OCI-LY1 (cell line): ENCODE results near the gene RNASE8.

Experiments used
- H2AFZ ChIP-seq: fragments of 200-600 bp; sonication (generic), shearing (Covaris generic); 2 replicates; pipeline ENCODE4 v1.6.0; 2014; ENCODE audit warnings: antibody characterized with exemption, mild to moderate bottlenecking, low read length
- H3F3A ChIP-seq: fragments of 200-600 bp; sonication (generic), shearing (Covaris generic); 2 replicates; pipeline ENCODE4 v1.6.0; 2014; ENCODE audit warnings: mild to moderate bottlenecking, antibody characterized with exemption, low read length, moderate library complexity; ENCODE audit not compliant: insufficient read depth
- H3K27ac ChIP-seq: fragments of 200-600 bp; sonication (generic); 2 replicates; pipeline ENCODE4 v1.5.1; 2014; ENCODE audit warnings: low read length, mixed run types, mild to moderate bottlenecking, low read depth; ENCODE audit not compliant: poor library complexity, severe bottlenecking
- H3K27me3 ChIP-seq: fragments of 200-600 bp; sonication (generic); 2 replicates; pipeline ENCODE4 v1.6.0; 2014; ENCODE audit warnings: antibody characterized with exemption, mild to moderate bottlenecking, low read length, moderate library complexity; ENCODE audit not compliant: insufficient read depth
- H3K36me3 ChIP-seq: fragments of 200-600 bp; sonication (generic); 2 replicates; pipeline ENCODE4 v1.6.1; 2014; ENCODE audit warnings: mild to moderate bottlenecking, antibody characterized with exemption, low read length, moderate library complexity, mixed read lengths; ENCODE audit not compliant: insufficient read depth
- H3K4me1 ChIP-seq: fragments of 200-600 bp; sonication (generic); 2 replicates; pipeline ENCODE4 v1.5.1; 2014; ENCODE audit warnings: mild to moderate bottlenecking, low read length, moderate library complexity; ENCODE audit not compliant: insufficient read depth, severe bottlenecking
- H3K4me2 ChIP-seq: fragments of 200-600 bp; sonication (generic), shearing (Covaris generic); 2 replicates; pipeline ENCODE4 v1.6.1; 2014; ENCODE audit warnings: low read length
- H3K4me3 ChIP-seq: fragments of 200-600 bp; sonication (generic); 2 replicates; pipeline ENCODE4 v1.5.1; 2014; ENCODE audit warnings: low read length, low read depth, mild to moderate bottlenecking, mixed read lengths; ENCODE audit not compliant: poor library complexity, severe bottlenecking
- H3K79me2 ChIP-seq: fragments of 200-600 bp; shearing (Covaris generic); 2 replicates; pipeline ENCODE4 v1.6.1; 2016; ENCODE audit warnings: mixed run types, low read length, mixed read lengths; ENCODE audit not compliant: insufficient read depth
- H3K9ac ChIP-seq: fragments of 200-600 bp; sonication (generic), shearing (Covaris generic); 2 replicates; pipeline ENCODE4 v1.6.1; 2014; ENCODE audit warnings: mild to moderate bottlenecking, low read length, mixed read lengths
- H3K9me2 ChIP-seq: fragments of 200-600 bp; sonication (generic), shearing (Covaris generic); 2 replicates; pipeline ENCODE4 v1.6.1; 2014; ENCODE audit warnings: low read depth, mild to moderate bottlenecking, low read length, mixed read lengths
- H3K9me3 ChIP-seq: fragments of 200-600 bp; shearing (Covaris generic); 2 replicates; pipeline ENCODE4 v1.6.1; 2014; ENCODE audit warnings: low read length, mixed read lengths
- H4K20me1 ChIP-seq: fragments of 200-600 bp; sonication (generic), shearing (Covaris generic); 2 replicates; pipeline ENCODE4 v1.6.0; 2016; ENCODE audit warnings: mild to moderate bottlenecking, low read length; ENCODE audit not compliant: insufficient read depth
- EZH2 ChIP-seq: fragments of 200-600 bp; sonication (generic), shearing (Covaris generic); IDR thresholded peaks from 2 replicates; pipeline ENCODE4 v1.8.0; 2017; ENCODE audit warnings: borderline replicate concordance, mixed run types, mild to moderate bottlenecking, antibody characterized with exemption, low read length, moderate library complexity, mixed read lengths
- TF ChIP-seq, protein P1 (sequence below): fragments of 200-600 bp; sonication (generic), shearing (Covaris generic); IDR thresholded peaks from 2 replicates; pipeline ENCODE4 v1.5.1; 2017; ENCODE audit warnings: mild to moderate bottlenecking, antibody characterized with exemption, low read length, moderate library complexity, mixed read lengths

RNASE8 gene

GRCh38 chr14:21084396-21084795 lies 26.8 kb downstream of the RNASE8 start:
- Histone ChIP-seq H3K27ac (no peak overlapping the region), H3K79me2 (no peaks in the 10 kb centered on the region), H3K9ac (no peak overlapping the region), H3K4me2 (no peak overlapping the region), H3F3A (no peaks in the 10 kb centered on the region), H3K9me3 (no peaks in the 10 kb centered on the region), H3K4me1 (no peaks in the 10 kb centered on the region), H3K36me3 (no peaks in the 10 kb centered on the region), H3K4me3 (no peak overlapping the region), H2AFZ (no peak overlapping the region), H3K9me2 (no peaks in the 10 kb centered on the region), H4K20me1 (no peaks in the 10 kb centered on the region), H3K27me3 (peaks cover 9% of the 10 kb centered on the region; the same call in 1 of the 2 replicates)
- TF ChIP-seq, protein P1, sequence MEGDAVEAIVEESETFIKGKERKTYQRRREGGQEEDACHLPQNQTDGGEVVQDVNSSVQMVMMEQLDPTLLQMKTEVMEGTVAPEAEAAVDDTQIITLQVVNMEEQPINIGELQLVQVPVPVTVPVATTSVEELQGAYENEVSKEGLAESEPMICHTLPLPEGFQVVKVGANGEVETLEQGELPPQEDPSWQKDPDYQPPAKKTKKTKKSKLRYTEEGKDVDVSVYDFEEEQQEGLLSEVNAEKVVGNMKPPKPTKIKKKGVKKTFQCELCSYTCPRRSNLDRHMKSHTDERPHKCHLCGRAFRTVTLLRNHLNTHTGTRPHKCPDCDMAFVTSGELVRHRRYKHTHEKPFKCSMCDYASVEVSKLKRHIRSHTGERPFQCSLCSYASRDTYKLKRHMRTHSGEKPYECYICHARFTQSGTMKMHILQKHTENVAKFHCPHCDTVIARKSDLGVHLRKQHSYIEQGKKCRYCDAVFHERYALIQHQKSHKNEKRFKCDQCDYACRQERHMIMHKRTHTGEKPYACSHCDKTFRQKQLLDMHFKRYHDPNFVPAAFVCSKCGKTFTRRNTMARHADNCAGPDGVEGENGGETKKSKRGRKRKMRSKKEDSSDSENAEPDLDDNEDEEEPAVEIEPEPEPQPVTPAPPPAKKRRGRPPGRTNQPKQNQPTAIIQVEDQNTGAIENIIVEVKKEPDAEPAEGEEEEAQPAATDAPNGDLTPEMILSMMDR, result no peak
- TF ChIP-seq EZH2, result no peak

GRCh38 chr14:21084998-21085853 lies 27.6 kb downstream of the RNASE8 start:
- no peaks in the 10 kb centered on the region for H3K9me3 ChIP-seq
- no peaks in the 10 kb centered on the region for H3K4me1 ChIP-seq
- no peak overlapping the region for H2AFZ ChIP-seq
- no peak overlapping the region for H3K4me3 ChIP-seq
- H4K20me1 ChIP-seq, result no peaks in the 10 kb centered on the region
- no peak overlapping the region for H3K9ac ChIP-seq
- H3K36me3 ChIP-seq, result no peaks in the 10 kb centered on the region
- H3K27ac ChIP-seq, result no peak overlapping the region
- no peaks in the 10 kb centered on the region for H3K9me2 ChIP-seq
- H3K4me2 ChIP-seq, result no peak overlapping the region
- no peaks in the 10 kb centered on the region for H3K79me2 ChIP-seq
- peaks cover 9% of the 10 kb centered on the region; the same call in 1 of the 2 replicates for H3K27me3 ChIP-seq
- no peaks in the 10 kb centered on the region for H3F3A ChIP-seq
- no peak for TF ChIP-seq EZH2
- TF ChIP-seq, protein P1, result no peak

DNA sequence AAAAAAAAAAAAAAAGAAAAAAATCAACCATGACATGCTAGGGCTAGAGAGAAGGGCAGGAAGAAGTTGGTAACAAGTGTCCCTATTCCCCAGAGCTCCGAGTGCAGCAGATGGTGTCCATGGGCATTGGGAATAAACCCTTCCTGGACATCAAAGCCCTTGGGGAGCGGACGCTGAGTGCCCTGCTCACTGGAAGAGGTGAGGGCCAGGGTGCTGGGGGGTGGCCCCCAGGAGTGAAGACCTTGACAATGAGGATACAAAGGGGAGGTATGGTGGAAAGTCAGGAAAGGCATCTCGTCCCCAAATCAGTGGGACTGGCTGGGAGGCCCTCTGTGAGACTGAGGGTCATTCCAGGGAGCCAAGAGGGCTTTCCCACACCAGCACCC lies 29.3 kb downstream of the RNASE8 start:
- Histone ChIP-seq H3F3A (no peaks in the 10 kb centered on the region), H2AFZ (no peak overlapping the region), H4K20me1 (no peaks in the 10 kb centered on the region), H3K4me2 (no peak overlapping the region), H3K9me2 (no peaks in the 10 kb centered on the region), H3K36me3 (no peaks in the 10 kb centered on the region), H3K27me3 (peaks cover 9% of the 10 kb centered on the region; the same call in 1 of the 2 replicates), H3K4me3 (no peak overlapping the region), H3K4me1 (no peaks in the 10 kb centered on the region), H3K79me2 (no peaks in the 10 kb centered on the region), H3K9ac (no peak overlapping the region), H3K27ac (no peak overlapping the region), H3K9me3 (no peaks in the 10 kb centered on the region)
- TF ChIP-seq, protein P1, result no peak
- no peak for TF ChIP-seq EZH2
